A549 (cell line): ENCODE data around the gene FOXI3. TPM values are rescaled to one million over a fixed set of nuclear protein-coding genes. Genes with fewer than 3 reads are reported as not detected.

Source experiments
- ATAC-seq, 2 experiments: fragments of 200-7000 bp in 1 of 2; fragments of >200 bp in 1 of 2; cut with Nextera tagmentation in 1 of 2; cut with Tn5 transposase in 1 of 2; 3 replicates each; pipeline versions ENCODE4 v1.8.0 to v1.9.1; 2018 to 2020; ENCODE audit warnings: mild to moderate bottlenecking in 1 of 2, moderate library complexity in 1 of 2
- CTCF ChIA-PET: fragments of 300-600 bp; sonication (Branson Sonifier 250); formaldehyde crosslinking; extraction: SDS; loops from one replicate; lab custom pipeline; 2021; ENCODE audit warnings: antibody characterized with exemption, inconsistent platforms; lab: Yijun Ruan, JAX
- POLR2A ChIA-PET: fragments of 350-600 bp; formaldehyde crosslinking; extraction: SDS; loops from one replicate; lab custom pipeline; 2021; ENCODE audit warnings: antibody characterized with exemption, inconsistent platforms; lab: Yijun Ruan, JAX
- DNase-seq, 2 experiments: peaks; one replicate each; pipeline versions ENCODE4 v3.0.0 to v3.0.0-alpha.2; 2011 to 2016; ENCODE audit warnings: low read depth in 1 of 2, low spot score in 1 of 2
- FAIRE-seq: peaks from 2 replicates; lab custom pipeline; 2011; peaks lifted over from hg19 to GRCh38; lab: Jason Lieb, UNC
- H3K27ac ChIP-seq, 2 experiments: fragments of >200 bp; sonication (Bioruptor Twin); formaldehyde crosslinking; 3 replicates each; pipeline ENCODE4 v1.5.1; 2016 to 2017
- H3K4me1 ChIP-seq: fragments of >200 bp; sonication (Bioruptor Twin); formaldehyde crosslinking; 3 replicates; pipeline ENCODE4 v1.6.1; 2016
- H3K4me2 ChIP-seq: fragments of >200 bp; sonication (Bioruptor Twin); formaldehyde crosslinking; 3 replicates; pipeline ENCODE4 v1.6.1; 2016
- H3K4me3 ChIP-seq: fragments of >200 bp; sonication (Bioruptor Twin); formaldehyde crosslinking; 3 replicates; pipeline ENCODE4 v1.5.1; 2016
- H3K9me3 ChIP-seq: fragments of >200 bp; sonication (Bioruptor Twin); formaldehyde crosslinking; 3 replicates; pipeline ENCODE4 v1.6.1; 2016
- CEBPB ChIP-seq, 2 experiments: fragments of >200 bp in 1 of 2; sonication (Bioruptor Twin) in 1 of 2; formaldehyde crosslinking in 1 of 2; IDR thresholded peaks; 2 replicates each; pipeline ENCODE4 v1.6.1; 2012 to 2016
- CHD2 ChIP-seq: fragments of 150-350 bp; IDR thresholded peaks from 2 replicates; pipeline ENCODE4 v1.6.1; 2014; ENCODE audit warnings: low read length; ENCODE audit not compliant: partially characterized antibody
- EHF ChIP-seq: fragments of 250-450 bp; sonication (Bioruptor Pico); IDR thresholded peaks from 2 replicates; pipeline ENCODE4 v1.5.0; 2020; ENCODE audit warnings: mild to moderate bottlenecking
- FOXS1 ChIP-seq: fragments of 250-450 bp; sonication (Bioruptor Pico); IDR thresholded peaks from 2 replicates; pipeline ENCODE4 v1.5.0; 2020; ENCODE audit warnings: mild to moderate bottlenecking, moderate library complexity
- HDAC2 ChIP-seq: fragments of 200-600 bp; sonication (generic); IDR thresholded peaks from 2 replicates; pipeline ENCODE4 v1.6.1; 2016
- HEYL ChIP-seq: fragments of 250-450 bp; sonication (Bioruptor Pico); IDR thresholded peaks from 2 replicates; pipeline ENCODE4 v1.8.0; 2021; ENCODE audit warnings: mild to moderate bottlenecking, moderate library complexity
- HOXA7 ChIP-seq: fragments of 250-450 bp; sonication (Bioruptor Pico); IDR thresholded peaks from 2 replicates; pipeline ENCODE4 v1.5.0; 2020; ENCODE audit warnings: mild to moderate bottlenecking, moderate library complexity
- HOXB5 ChIP-seq: fragments of 250-450 bp; sonication (Bioruptor Pico); IDR thresholded peaks from 2 replicates; pipeline ENCODE4 v1.5.0; 2020; ENCODE audit warnings: mild to moderate bottlenecking, moderate library complexity
- JUN ChIP-seq, 2 experiments: fragments of >200 bp; sonication (Bioruptor Twin); formaldehyde crosslinking; IDR thresholded peaks; 2 replicates in 1 of 2; 3 replicates in 1 of 2; pipeline ENCODE4 v1.6.1; 2016 to 2017
- KDM1A ChIP-seq: fragments of 200-600 bp; sonication (generic); IDR thresholded peaks from 2 replicates; pipeline ENCODE4 v1.6.1; 2016; ENCODE audit warnings: low read depth, mild to moderate bottlenecking
- MAFK ChIP-seq: fragments of 450-650 bp; IDR thresholded peaks from 2 replicates; pipeline ENCODE4 v1.6.1; 2014; ENCODE audit not compliant: partially characterized antibody
- MAZ ChIP-seq: fragments of 150-350 bp; IDR thresholded peaks from 2 replicates; pipeline ENCODE4 v1.6.1; 2014; ENCODE audit warnings: antibody characterized with exemption, low read depth, low read length, borderline replicate concordance
- PHF8 ChIP-seq: fragments of 200-600 bp; sonication (generic); IDR thresholded peaks from 2 replicates; pipeline ENCODE4 v1.6.1; 2016; ENCODE audit warnings: low read depth, mild to moderate bottlenecking, antibody characterized with exemption, moderate library complexity, borderline replicate concordance
- RCOR1 ChIP-seq: fragments of 150-350 bp; IDR thresholded peaks from 2 replicates; pipeline ENCODE4 v1.6.1; 2014; ENCODE audit warnings: antibody characterized with exemption, low read length, low read depth
- RFX5 ChIP-seq: fragments of 450-650 bp; IDR thresholded peaks from 2 replicates; pipeline ENCODE4 v1.7.1; 2014; ENCODE audit warnings: antibody characterized with exemption, mild to moderate bottlenecking, moderate library complexity
- RNF2 ChIP-seq: fragments of 200-600 bp; sonication (generic); IDR thresholded peaks from 2 replicates; pipeline ENCODE4 v1.6.1; 2016; ENCODE audit warnings: low read depth, mild to moderate bottlenecking, antibody characterized with exemption, moderate library complexity, borderline replicate concordance
- SMC3 ChIP-seq: fragments of >200 bp; sonication (Bioruptor Twin); formaldehyde crosslinking; IDR thresholded peaks from 3 replicates; pipeline ENCODE4 v1.6.1; 2018; ENCODE audit warnings: inconsistent platforms
- TFCP2L1 ChIP-seq: fragments of 250-450 bp; sonication (Bioruptor Pico); IDR thresholded peaks from 2 replicates; pipeline ENCODE4 v1.5.0; 2021; ENCODE audit warnings: mild to moderate bottlenecking
- ZNF302 ChIP-seq: fragments of 250-450 bp; sonication (Bioruptor Pico); IDR thresholded peaks from 2 replicates; pipeline ENCODE4 v1.9.0; 2021; ENCODE audit warnings: inconsistent platforms, mild to moderate bottlenecking, moderate library complexity
- WGBS: methylation state at CpG from one replicate; pipeline ENCODE4 v1.1.6; 2017; ENCODE audit errors: missing lambda C conversion rate; 5-methylcytosine and 5-hydroxymethylcytosine counted together
- polyA plus RNA-seq, 4 experiments: library from polyadenylated mRNA; depleted of rRNA in 3 of 4; stranded (reverse); fragments of >200 nt; fragmentation: RNase III in 1 of 4; extraction: RNeasy Plus Mini Kit Qiagen cat#74134 plus additional on column Dnase treatment in 1 of 4; gene quantifications; 2 replicates in 3 of 4; 3 replicates in 1 of 4; pipeline ENCODE4 v1.2.3, GENCODE V29; 2011 to 2017
- TF ChIP-seq, protein P1 (sequence below): IDR thresholded peaks from 2 replicates; pipeline ENCODE4 v1.6.1; 2012
- TF ChIP-seq, protein P2 (sequence below): IDR thresholded peaks from 2 replicates; pipeline ENCODE4 v1.6.1; 2012; ENCODE audit warnings: low read depth, borderline replicate concordance
- TF ChIP-seq, protein P3 (sequence below): fragments of 250-450 bp; sonication (Bioruptor Pico); IDR thresholded peaks from 2 replicates; pipeline ENCODE4 v1.5.0; 2020; ENCODE audit warnings: low read depth, mild to moderate bottlenecking, moderate library complexity
- TF ChIP-seq, protein P4 (sequence below): fragments of >200 bp; sonication (Bioruptor Twin); formaldehyde crosslinking; IDR thresholded peaks from 3 replicates; pipeline ENCODE4 v1.5.1; 2016
- TF ChIP-seq, protein P5 (sequence below): fragments of 200-600 bp; sonication (generic); IDR thresholded peaks from 2 replicates; pipeline ENCODE4 v1.6.1; 2016; ENCODE audit warnings: antibody characterized with exemption, mild to moderate bottlenecking, moderate library complexity

Gene FOXI3
- polyA plus RNA-seq, 2 of the 4 experiments (the other 2 are of a cell fraction) = not detected

DNA sequence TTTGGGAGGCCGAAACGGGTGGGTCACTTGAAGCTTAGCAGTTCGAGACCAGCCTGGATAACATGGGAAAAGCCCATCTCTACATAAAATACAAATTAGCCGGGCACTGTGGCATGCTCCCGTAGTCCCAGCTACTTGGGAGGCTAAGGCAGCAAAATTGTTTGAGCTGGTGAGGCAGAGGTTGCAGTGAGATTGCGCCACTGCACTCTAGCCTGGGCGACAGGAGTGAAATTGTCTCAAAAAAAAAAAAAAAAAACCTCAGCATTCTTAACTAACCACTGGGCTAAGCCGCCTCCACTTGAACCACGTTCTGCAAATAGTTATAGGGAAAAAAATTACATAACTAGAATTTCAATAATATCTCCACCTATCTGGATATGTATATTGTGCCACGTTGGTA is 2.3 kb downstream of the FOXI3 start:
- ATAC-seq (no peak), DNase-seq (no peak), FAIRE-seq (no peak)
- ChIA-PET CTCF (interaction anchor here (0.6 to 1.3 kb wide), 3 partner anchors 35 to 220 kb away, joined by 3 read pairs; no protein-coding TSS in a partner anchor), POLR2A (no interaction called here)
- 12% methylated on average over 10 of the region's 10 CpGs for WGBS
- H3K9me3 ChIP-seq = no peaks in the 10 kb centered on the region
- H3K4me2 ChIP-seq = no peak overlapping the region
- H3K27ac ChIP-seq = no peak overlapping the region
- H3K4me1 ChIP-seq = peaks cover 11% of the 10 kb centered on the region; the same call in 2 of the 3 replicates
- TF ChIP-seq ZNF302 (CRISPR knock-in tag) (no peak), FOXS1 (CRISPR knock-in tag) (no peak), PHF8 (no peak), JUN (IDR thresholded peaks at IDR 0.05) (no peak), KDM1A (no peak), MAFK (no peak), HOXB5 (no peak), HOXA7 (CRISPR knock-in tag) (no peak), RFX5 (no peak), TFCP2L1 (CRISPR knock-in tag) (no peak), CEBPB (IDR thresholded peaks at IDR 0.05) (no peak), EHF (CRISPR knock-in tag) (no peak), HDAC2 (no peak), RCOR1 (no peak), CHD2 (no peak), MAZ (no peak), SMC3 (no peak)
- TF ChIP-seq, protein P1, sequence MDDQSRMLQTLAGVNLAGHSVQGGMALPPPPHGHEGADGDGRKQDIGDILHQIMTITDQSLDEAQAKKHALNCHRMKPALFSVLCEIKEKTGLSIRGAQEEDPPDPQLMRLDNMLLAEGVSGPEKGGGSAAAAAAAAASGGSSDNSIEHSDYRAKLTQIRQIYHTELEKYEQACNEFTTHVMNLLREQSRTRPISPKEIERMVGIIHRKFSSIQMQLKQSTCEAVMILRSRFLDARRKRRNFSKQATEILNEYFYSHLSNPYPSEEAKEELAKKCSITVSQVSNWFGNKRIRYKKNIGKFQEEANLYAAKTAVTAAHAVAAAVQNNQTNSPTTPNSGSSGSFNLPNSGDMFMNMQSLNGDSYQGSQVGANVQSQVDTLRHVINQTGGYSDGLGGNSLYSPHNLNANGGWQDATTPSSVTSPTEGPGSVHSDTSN = no peak
- TF ChIP-seq, protein P2, sequence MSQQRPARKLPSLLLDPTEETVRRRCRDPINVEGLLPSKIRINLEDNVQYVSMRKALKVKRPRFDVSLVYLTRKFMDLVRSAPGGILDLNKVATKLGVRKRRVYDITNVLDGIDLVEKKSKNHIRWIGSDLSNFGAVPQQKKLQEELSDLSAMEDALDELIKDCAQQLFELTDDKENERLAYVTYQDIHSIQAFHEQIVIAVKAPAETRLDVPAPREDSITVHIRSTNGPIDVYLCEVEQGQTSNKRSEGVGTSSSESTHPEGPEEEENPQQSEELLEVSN = no peak
- TF ChIP-seq, protein P3, sequence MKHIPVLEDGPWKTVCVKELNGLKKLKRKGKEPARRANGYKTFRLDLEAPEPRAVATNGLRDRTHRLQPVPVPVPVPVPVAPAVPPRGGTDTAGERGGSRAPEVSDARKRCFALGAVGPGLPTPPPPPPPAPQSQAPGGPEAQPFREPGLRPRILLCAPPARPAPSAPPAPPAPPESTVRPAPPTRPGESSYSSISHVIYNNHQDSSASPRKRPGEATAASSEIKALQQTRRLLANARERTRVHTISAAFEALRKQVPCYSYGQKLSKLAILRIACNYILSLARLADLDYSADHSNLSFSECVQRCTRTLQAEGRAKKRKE (CRISPR knock-in tag) = no peak
- H3K4me3 ChIP-seq = no peak overlapping the region

DNA sequence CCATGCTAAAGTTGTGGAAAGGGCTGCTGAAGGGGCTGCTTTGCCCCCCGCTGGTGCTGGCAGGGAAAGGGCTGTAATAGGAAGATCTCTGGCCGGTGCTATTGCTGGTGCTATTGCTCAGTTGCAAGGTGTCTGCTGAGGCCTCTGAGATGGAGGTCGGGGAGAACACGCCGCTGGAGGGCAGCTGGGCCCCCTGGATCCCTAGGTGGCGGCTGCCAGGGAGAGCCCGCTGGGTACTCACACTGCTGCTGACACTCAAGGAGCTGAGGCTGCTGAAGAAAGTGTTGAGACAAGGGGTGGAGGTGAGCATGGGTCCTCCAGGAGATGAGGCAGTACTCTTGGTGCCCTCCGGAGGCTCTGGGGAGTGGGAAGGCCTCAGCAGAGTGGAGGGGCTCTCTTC is 4.2 kb downstream of the FOXI3 start:
- FAIRE-seq (no peak), ATAC-seq (peak; percentile 44 to 49; a peak in 4 of 6 replicates), DNase-seq (no peak)
- 10% methylated on average over 7 of the region's 8 CpGs for WGBS
- Histone ChIP-seq H3K4me1 (peaks cover 10% of the 10 kb centered on the region; the same call in 2 of the 3 replicates), H3K9me3 (no peaks in the 10 kb centered on the region), H3K27ac (no peak overlapping the region), H3K4me2 (no peak overlapping the region), H3K4me3 (no peak overlapping the region)
- CTCF ChIA-PET = no interaction called here
- POLR2A ChIA-PET = no interaction called here
- TF ChIP-seq EHF (CRISPR knock-in tag) = no peak
- no peak for TF ChIP-seq CHD2
- TF ChIP-seq, protein P4, sequence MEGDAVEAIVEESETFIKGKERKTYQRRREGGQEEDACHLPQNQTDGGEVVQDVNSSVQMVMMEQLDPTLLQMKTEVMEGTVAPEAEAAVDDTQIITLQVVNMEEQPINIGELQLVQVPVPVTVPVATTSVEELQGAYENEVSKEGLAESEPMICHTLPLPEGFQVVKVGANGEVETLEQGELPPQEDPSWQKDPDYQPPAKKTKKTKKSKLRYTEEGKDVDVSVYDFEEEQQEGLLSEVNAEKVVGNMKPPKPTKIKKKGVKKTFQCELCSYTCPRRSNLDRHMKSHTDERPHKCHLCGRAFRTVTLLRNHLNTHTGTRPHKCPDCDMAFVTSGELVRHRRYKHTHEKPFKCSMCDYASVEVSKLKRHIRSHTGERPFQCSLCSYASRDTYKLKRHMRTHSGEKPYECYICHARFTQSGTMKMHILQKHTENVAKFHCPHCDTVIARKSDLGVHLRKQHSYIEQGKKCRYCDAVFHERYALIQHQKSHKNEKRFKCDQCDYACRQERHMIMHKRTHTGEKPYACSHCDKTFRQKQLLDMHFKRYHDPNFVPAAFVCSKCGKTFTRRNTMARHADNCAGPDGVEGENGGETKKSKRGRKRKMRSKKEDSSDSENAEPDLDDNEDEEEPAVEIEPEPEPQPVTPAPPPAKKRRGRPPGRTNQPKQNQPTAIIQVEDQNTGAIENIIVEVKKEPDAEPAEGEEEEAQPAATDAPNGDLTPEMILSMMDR = no peak
- TF ChIP-seq RNF2 = no peak
- no peak for TF ChIP-seq HDAC2
- TF ChIP-seq JUN (IDR thresholded peaks at IDR 0.05) = no peak
- no peak for TF ChIP-seq TFCP2L1 (CRISPR knock-in tag)
- TF ChIP-seq HEYL (CRISPR knock-in tag) = no peak
- TF ChIP-seq, protein P3 (CRISPR knock-in tag) = no peak
- no peak for TF ChIP-seq RFX5
- TF ChIP-seq, protein P5, sequence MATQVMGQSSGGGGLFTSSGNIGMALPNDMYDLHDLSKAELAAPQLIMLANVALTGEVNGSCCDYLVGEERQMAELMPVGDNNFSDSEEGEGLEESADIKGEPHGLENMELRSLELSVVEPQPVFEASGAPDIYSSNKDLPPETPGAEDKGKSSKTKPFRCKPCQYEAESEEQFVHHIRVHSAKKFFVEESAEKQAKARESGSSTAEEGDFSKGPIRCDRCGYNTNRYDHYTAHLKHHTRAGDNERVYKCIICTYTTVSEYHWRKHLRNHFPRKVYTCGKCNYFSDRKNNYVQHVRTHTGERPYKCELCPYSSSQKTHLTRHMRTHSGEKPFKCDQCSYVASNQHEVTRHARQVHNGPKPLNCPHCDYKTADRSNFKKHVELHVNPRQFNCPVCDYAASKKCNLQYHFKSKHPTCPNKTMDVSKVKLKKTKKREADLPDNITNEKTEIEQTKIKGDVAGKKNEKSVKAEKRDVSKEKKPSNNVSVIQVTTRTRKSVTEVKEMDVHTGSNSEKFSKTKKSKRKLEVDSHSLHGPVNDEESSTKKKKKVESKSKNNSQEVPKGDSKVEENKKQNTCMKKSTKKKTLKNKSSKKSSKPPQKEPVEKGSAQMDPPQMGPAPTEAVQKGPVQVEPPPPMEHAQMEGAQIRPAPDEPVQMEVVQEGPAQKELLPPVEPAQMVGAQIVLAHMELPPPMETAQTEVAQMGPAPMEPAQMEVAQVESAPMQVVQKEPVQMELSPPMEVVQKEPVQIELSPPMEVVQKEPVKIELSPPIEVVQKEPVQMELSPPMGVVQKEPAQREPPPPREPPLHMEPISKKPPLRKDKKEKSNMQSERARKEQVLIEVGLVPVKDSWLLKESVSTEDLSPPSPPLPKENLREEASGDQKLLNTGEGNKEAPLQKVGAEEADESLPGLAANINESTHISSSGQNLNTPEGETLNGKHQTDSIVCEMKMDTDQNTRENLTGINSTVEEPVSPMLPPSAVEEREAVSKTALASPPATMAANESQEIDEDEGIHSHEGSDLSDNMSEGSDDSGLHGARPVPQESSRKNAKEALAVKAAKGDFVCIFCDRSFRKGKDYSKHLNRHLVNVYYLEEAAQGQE = no peak
